GM12878 (cell line): ENCODE results near the gene SUGCT. TPM values are rescaled to one million over a fixed set of nuclear protein-coding genes. Genes with fewer than 3 reads are reported as not detected.

Experiments used
- ATAC-seq: fragments of 200-7000 bp; cut with Tn5 transposase; 3 replicates; pipeline ENCODE4 v1.9.1; 2020; ENCODE audit warnings: mild to moderate bottlenecking, moderate library complexity
- BruUV-seq: library from RNA; stranded (reverse); fragments of 400-500 nt; replicated peaks from 2 replicates; lab custom pipeline; 2021; lab: Mats Ljungman, UMichigan
- CTCF ChIA-PET: fragments of 300-600 bp; sonication (Branson Sonifier 250); formaldehyde crosslinking; extraction: SDS; loops from one replicate; lab custom pipeline; 2021; ENCODE audit warnings: inconsistent platforms; lab: Yijun Ruan, JAX
- POLR2A ChIA-PET: fragments of 350-600 bp; formaldehyde crosslinking; extraction: SDS; loops from one replicate; lab custom pipeline; 2021; ENCODE audit warnings: inconsistent platforms; lab: Charles Lee
- RAD21 ChIA-PET: fragments of 300-600 bp; sonication (Branson Sonifier 250); formaldehyde crosslinking; loops from one replicate; lab custom pipeline; 2023; ENCODE audit warnings: antibody characterized with exemption; ENCODE audit not compliant: unreplicated experiment; lab: Charles Lee
- SMC1A ChIA-PET: fragments of 300-600 bp; sonication (Branson Sonifier 250); formaldehyde crosslinking; loops from one replicate; lab custom pipeline; 2023; ENCODE audit not compliant: unreplicated experiment, uncharacterized antibody; lab: Charles Lee
- DNase-seq: peaks from one replicate; pipeline ENCODE4 v3.0.0-alpha.2; 2011; ENCODE audit warnings: low read depth, low spot score
- FAIRE-seq: peaks from 3 replicates; lab custom pipeline; 2011; peaks lifted over from hg19 to GRCh38; lab: Jason Lieb, UNC
- H2AFZ ChIP-seq: 2 replicates; pipeline ENCODE4 v1.6.0; 2011; ENCODE audit warnings: low read depth, low read length, control low read depth; ENCODE audit not compliant: control insufficient read depth
- H3K27ac ChIP-seq: 2 replicates; pipeline ENCODE4 v1.5.1; 2011; ENCODE audit warnings: control low read depth; ENCODE audit not compliant: control insufficient read depth, insufficient read depth
- H3K27me3 ChIP-seq, 2 experiments: replicated peaks in 1 of 2; 2 replicates each; pipeline versions ENCODE4 v1.6.0 to v1.6.1; 2011; ENCODE audit warnings: low read length in 1 of 2; ENCODE audit not compliant: control insufficient read depth in 2 of 2, insufficient read depth in 2 of 2
- H3K36me3 ChIP-seq, 2 experiments: 2 replicates each; pipeline ENCODE4 v1.5.1; 2011; ENCODE audit warnings: low read length in 1 of 2; ENCODE audit not compliant: control insufficient read depth in 2 of 2, insufficient read depth in 2 of 2
- H3K4me1 ChIP-seq: 2 replicates; pipeline ENCODE4 v1.6.1; 2011; ENCODE audit warnings: mild to moderate bottlenecking, low read length, moderate library complexity, mixed read lengths; ENCODE audit not compliant: control insufficient read depth, insufficient read depth
- H3K4me2 ChIP-seq: 2 replicates; pipeline ENCODE4 v1.6.0; 2011; ENCODE audit warnings: control low read depth; ENCODE audit not compliant: control insufficient read depth, insufficient read depth
- H3K4me3 ChIP-seq: fragments of 200-600 bp; sonication (generic); 2 replicates; pipeline ENCODE4 v1.5.1; 2016
- H3K79me2 ChIP-seq: 2 replicates; pipeline ENCODE4 v1.6.0; 2011; ENCODE audit warnings: low read length; ENCODE audit not compliant: control insufficient read depth, insufficient read depth
- H3K9ac ChIP-seq: 2 replicates; pipeline ENCODE4 v1.8.0; 2011; ENCODE audit warnings: low read length, control low read depth, mixed read lengths; ENCODE audit not compliant: control insufficient read depth, insufficient read depth
- H3K9me3 ChIP-seq: replicated peaks from 3 replicates; pipeline ENCODE4 v1.5.1; 2011; ENCODE audit warnings: mild to moderate bottlenecking, low read length; ENCODE audit not compliant: control insufficient read depth, insufficient read depth
- H4K20me1 ChIP-seq: 2 replicates; pipeline ENCODE4 v1.6.0; 2011; ENCODE audit not compliant: control insufficient read depth, insufficient read depth
- BCL11A ChIP-seq: IDR thresholded peaks from 2 replicates; pipeline ENCODE4 v1.6.1; 2011; ENCODE audit warnings: low read depth, low read length
- EZH2 ChIP-seq: IDR thresholded peaks from 2 replicates; pipeline ENCODE4 v1.6.1; 2012; ENCODE audit warnings: low read depth, mild to moderate bottlenecking, control low read depth, inconsistent platforms, low read length, borderline replicate concordance; ENCODE audit not compliant: control insufficient read depth
- FOS ChIP-seq: IDR thresholded peaks from 3 replicates; pipeline ENCODE4 v1.6.1; 2011; ENCODE audit warnings: borderline replicate concordance; ENCODE audit not compliant: insufficient read length; ENCODE audit errors: extremely low read depth
- JUND ChIP-seq: IDR thresholded peaks from 2 replicates; pipeline ENCODE4 v1.6.1; 2012; ENCODE audit warnings: low read depth, mild to moderate bottlenecking, low read length, improper control_type of control experiment, moderate library complexity
- MYC ChIP-seq: IDR thresholded peaks from 2 replicates; pipeline ENCODE4 v1.6.1; 2011; ENCODE audit warnings: mild to moderate bottlenecking, low read length, moderate library complexity, inconsistent platforms; ENCODE audit not compliant: insufficient read depth, insufficient replicate concordance, insufficient read length, severe bottlenecking
- NR2C2 ChIP-seq: IDR thresholded peaks from 2 replicates; pipeline ENCODE4 v1.6.1; 2011; ENCODE audit warnings: borderline replicate concordance, low read depth; ENCODE audit not compliant: control insufficient read depth, insufficient read length
- POLR2A ChIP-seq: IDR thresholded peaks from 2 replicates; pipeline ENCODE4 v1.6.1; 2011; ENCODE audit warnings: low read depth, mild to moderate bottlenecking, low read length
- POLR2AphosphoS5 ChIP-seq: IDR thresholded peaks from 2 replicates; pipeline ENCODE4 v1.6.1; 2011; ENCODE audit warnings: mild to moderate bottlenecking, low read length, inconsistent platforms
- STAT1 ChIP-seq: fragments of 450-650 bp; conservative IDR thresholded peaks from 2 replicates; pipeline ENCODE4 v1.6.1; 2014; ENCODE audit warnings: antibody characterized with exemption, mild to moderate bottlenecking
- SUZ12 ChIP-seq: fragments of 200-600 bp; sonication (generic); IDR thresholded peaks from one replicate; pipeline ENCODE4 v1.6.1; 2018; ENCODE audit warnings: antibody characterized with exemption, mild to moderate bottlenecking; ENCODE audit not compliant: unreplicated experiment
- TCF12 ChIP-seq: IDR thresholded peaks from 2 replicates; pipeline ENCODE4 v1.6.1; 2011; ENCODE audit warnings: low read depth, mild to moderate bottlenecking, low read length
- WGBS: methylation state at CpG from one replicate; pipeline ENCODE4 v1.1.6; 2016; ENCODE audit warnings: low lambda C conversion rate; ENCODE audit not compliant: insufficient replicate concordance, insufficient coverage; ENCODE audit errors: missing lambda C conversion rate; 5-methylcytosine and 5-hydroxymethylcytosine counted together
- in situ Hi-C: fragments of 300-500 bp; cut with MboI; formaldehyde crosslinking; loops from 9 replicates; pipeline ENCODE4 v1.14.3; 2018; ENCODE audit warnings: mixed read lengths
- intact Hi-C: fragments of 100-400 bp; cut with micrococcal nuclease; formaldehyde crosslinking; loops from one replicate; pipeline ENCODE4 v1.14.2; 2022; ENCODE audit not compliant: unreplicated experiment
- polyA plus RNA-seq, 11 experiments: library from polyadenylated mRNA; depleted of rRNA in 4 of 11; unstranded in 6 of 11; stranded (reverse) in 5 of 11; fragments of >200 nt; fragmentation: Nextera tagmentation in 4 of 11; fragmentation: Illumina TruSeq in 1 of 11; extraction: Ambion mirVana in 4 of 11; extraction: Trizol in 1 of 11; gene quantifications; 1 replicate in 1 of 11; 2 replicates in 10 of 11; pipeline versions ENCODE4 v1.2.1 to v1.2.3, GENCODE V29; 2011 to 2016; ENCODE audit warnings: inconsistent platforms in 2 of 11, missing spikeins in 2 of 11, low read depth in 1 of 11
- total RNA-seq, 4 experiments: library from RNA; depleted of rRNA in 3 of 4; stranded (reverse); fragments of >200 nt in 3 of 4; fragmentation: Illumina TruSeq in 1 of 4; extraction: Trizol in 1 of 4; gene quantifications; 2 replicates each; pipeline versions ENCODE4 v1.2.1 to v1.2.3, GENCODE V29; 2013 to 2021
- TF ChIP-seq, protein P1 (sequence below): fragments of 450-650 bp; IDR thresholded peaks from 2 replicates; pipeline ENCODE4 v1.6.1; 2016; ENCODE audit warnings: mild to moderate bottlenecking
- TF ChIP-seq, protein P2 (sequence below): fragments of 450-650 bp; IDR thresholded peaks from 2 replicates; pipeline ENCODE4 v1.6.1; 2016; ENCODE audit warnings: mild to moderate bottlenecking, moderate library complexity, borderline replicate concordance

SUGCT gene
- total and polyA plus RNA-seq, 10 of the 15 experiments (the other 5 are each of a cell fraction or from before 2014, with no cell fraction given), result 0.08 to 1.2 (median 0.67) TPM; not detected in 1

DNA sequence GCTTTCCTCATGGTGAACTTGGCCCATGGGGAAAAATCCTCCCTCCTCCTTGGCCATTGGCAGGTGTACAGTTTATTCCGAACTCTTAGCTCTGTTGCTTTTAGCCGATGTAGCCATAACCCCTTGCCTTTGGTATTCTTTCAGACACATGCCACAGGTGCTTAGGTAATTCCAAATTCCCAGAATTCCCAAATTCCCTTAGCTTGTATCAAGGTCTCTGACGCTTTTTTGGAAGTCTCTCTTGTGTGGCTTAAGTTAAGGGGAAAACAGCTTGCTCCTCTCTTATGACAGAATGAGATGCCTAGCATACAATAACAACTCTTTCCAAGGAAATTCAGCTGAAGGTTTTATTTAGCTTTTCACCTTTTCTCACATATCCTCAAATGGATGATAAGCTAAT is 68.0 kb downstream of the SUGCT start:
- ChIA-PET RAD21 (no interaction called here), POLR2A (no interaction called here), SMC1A (no interaction called here), CTCF (no interaction called here)
- no TSS peak for BruUV-seq
- Histone ChIP-seq H3K36me3 (no peaks in the 10 kb centered on the region), H3K4me2 (no peak overlapping the region), H3K9me3 (no peaks in the 10 kb centered on the region), H3K9ac (no peak overlapping the region), H3K4me1 (no peaks in the 10 kb centered on the region), H3K27me3 (no peaks in the 10 kb centered on the region), H3K4me3 (no peak overlapping the region), H4K20me1 (no peaks in the 10 kb centered on the region), H3K79me2 (no peaks in the 10 kb centered on the region), H2AFZ (no peak overlapping the region), H3K27ac (no peak overlapping the region)
- intact Hi-C loops, result no loop called here
- DNase-seq (no peak), FAIRE-seq (no peak), ATAC-seq (no peak)
- TF ChIP-seq TCF12, result no peak
- TF ChIP-seq FOS, result no peak
- no peak for TF ChIP-seq POLR2AphosphoS5
- TF ChIP-seq BCL11A, result no peak
- no peak for TF ChIP-seq EZH2
- TF ChIP-seq MYC, result no peak
- no peak for TF ChIP-seq STAT1
- 44% methylated on average over 3 of the region's 3 CpGs for WGBS
- in situ Hi-C loops, result no loop called here

DNA sequence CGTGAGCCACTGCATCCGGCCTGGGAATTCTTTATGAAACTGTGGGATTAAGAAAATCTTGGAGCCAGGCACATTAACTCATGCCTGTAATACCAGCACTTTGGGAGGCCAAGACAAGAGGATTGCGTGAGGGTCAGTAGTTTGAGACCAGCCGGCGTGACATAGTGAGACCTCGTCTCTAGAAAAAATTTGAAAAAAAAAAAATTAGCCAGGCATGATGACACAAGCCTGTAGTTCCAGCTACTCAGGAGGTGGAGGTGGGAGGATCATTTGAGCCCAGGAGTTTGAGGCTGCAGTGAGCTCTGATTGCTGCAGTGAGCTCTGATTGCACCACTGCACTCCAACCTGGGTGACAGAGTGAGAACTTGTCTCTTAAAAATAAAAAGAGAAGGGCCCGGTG is 69.8 kb downstream of the SUGCT start:
- Histone ChIP-seq H3K79me2 (no peaks in the 10 kb centered on the region), H3K27ac (no peak overlapping the region), H3K4me1 (no peaks in the 10 kb centered on the region), H3K4me2 (no peak overlapping the region), H3K27me3 (no peaks in the 10 kb centered on the region), H3K36me3 (no peaks in the 10 kb centered on the region), H3K4me3 (no peak overlapping the region), H4K20me1 (no peaks in the 10 kb centered on the region), H3K9ac (no peak overlapping the region), H3K9me3 (no peaks in the 10 kb centered on the region), H2AFZ (no peak overlapping the region)
- WGBS, result 56% methylated on average over 7 of the region's 7 CpGs
- intact Hi-C loops (no loop called here), in situ Hi-C loops (no loop called here)
- DNase-seq (no peak), FAIRE-seq (no peak), ATAC-seq (no peak)
- ChIA-PET RAD21 (no interaction called here), CTCF (no interaction called here), SMC1A (no interaction called here), POLR2A (no interaction called here)
- BruUV-seq, result no TSS peak
- TF ChIP-seq, protein P1, sequence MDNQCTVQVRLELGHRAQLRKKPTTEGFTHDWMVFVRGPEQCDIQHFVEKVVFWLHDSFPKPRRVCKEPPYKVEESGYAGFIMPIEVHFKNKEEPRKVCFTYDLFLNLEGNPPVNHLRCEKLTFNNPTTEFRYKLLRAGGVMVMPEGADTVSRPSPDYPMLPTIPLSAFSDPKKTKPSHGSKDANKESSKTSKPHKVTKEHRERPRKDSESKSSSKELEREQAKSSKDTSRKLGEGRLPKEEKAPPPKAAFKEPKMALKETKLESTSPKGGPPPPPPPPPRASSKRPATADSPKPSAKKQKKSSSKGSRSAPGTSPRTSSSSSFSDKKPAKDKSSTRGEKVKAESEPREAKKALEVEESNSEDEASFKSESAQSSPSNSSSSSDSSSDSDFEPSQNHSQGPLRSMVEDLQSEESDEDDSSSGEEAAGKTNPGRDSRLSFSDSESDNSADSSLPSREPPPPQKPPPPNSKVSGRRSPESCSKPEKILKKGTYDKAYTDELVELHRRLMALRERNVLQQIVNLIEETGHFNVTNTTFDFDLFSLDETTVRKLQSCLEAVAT, result no peak
- TF ChIP-seq POLR2A (no peak), SUZ12 (no peak), JUND (no peak), NR2C2 (no peak)
- TF ChIP-seq, protein P2, sequence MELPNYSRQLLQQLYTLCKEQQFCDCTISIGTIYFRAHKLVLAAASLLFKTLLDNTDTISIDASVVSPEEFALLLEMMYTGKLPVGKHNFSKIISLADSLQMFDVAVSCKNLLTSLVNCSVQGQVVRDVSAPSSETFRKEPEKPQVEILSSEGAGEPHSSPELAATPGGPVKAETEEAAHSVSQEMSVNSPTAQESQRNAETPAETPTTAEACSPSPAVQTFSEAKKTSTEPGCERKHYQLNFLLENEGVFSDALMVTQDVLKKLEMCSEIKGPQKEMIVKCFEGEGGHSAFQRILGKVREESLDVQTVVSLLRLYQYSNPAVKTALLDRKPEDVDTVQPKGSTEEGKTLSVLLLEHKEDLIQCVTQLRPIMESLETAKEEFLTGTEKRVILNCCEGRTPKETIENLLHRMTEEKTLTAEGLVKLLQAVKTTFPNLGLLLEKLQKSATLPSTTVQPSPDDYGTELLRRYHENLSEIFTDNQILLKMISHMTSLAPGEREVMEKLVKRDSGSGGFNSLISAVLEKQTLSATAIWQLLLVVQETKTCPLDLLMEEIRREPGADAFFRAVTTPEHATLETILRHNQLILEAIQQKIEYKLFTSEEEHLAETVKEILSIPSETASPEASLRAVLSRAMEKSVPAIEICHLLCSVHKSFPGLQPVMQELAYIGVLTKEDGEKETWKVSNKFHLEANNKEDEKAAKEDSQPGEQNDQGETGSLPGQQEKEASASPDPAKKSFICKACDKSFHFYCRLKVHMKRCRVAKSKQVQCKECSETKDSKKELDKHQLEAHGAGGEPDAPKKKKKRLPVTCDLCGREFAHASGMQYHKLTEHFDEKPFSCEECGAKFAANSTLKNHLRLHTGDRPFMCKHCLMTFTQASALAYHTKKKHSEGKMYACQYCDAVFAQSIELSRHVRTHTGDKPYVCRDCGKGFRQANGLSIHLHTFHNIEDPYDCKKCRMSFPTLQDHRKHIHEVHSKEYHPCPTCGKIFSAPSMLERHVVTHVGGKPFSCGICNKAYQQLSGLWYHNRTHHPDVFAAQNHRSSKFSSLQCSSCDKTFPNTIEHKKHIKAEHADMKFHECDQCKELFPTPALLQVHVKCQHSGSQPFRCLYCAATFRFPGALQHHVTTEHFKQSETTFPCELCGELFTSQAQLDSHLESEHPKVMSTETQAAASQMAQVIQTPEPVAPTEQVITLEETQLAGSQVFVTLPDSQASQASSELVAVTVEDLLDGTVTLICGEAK, result no peak
